ENCODE data around the gene CSNK1G3.
"Not testable (repeated sequence)": the region's sequence is repeated elsewhere in the genome, so short reads cannot be mapped to it uniquely, and the experiment has no call there.

Gene CSNK1G3

GRCh38 chr5:123511648-123512605 lies at the start of gene CSNK1G3:
CSNK1G3 (plus strand) TSS chr5:123512177; CDS start chr5:123545664, 33,487 bp downstream.
- DNase-seq = peak; percentile 82

GRCh38 chr5:123466839-123467238 lies 45.1 kb upstream of the CSNK1G3 start:
- not testable (repeated sequence) for DNase-seq

- DNase-seq = no peak
Measured at GRCh38 chr5:123471385-123471784, 40.6 kb upstream of the CSNK1G3 start.

GRCh38 chr5:123472150-123472924 lies 39.6 kb upstream of the CSNK1G3 start:
- no peak for DNase-seq

GRCh38 chr5:123474228-123474627 lies 37.7 kb upstream of the CSNK1G3 start:
- no peak for DNase-seq

GRCh38 chr5:123476731-123477130 lies 35.2 kb upstream of the CSNK1G3 start:
- DNase-seq = no peak

- no peak for DNase-seq
Measured at GRCh38 chr5:123478546-123478945, 33.4 kb upstream of the CSNK1G3 start.

- DNase-seq = no peak
Measured at GRCh38 chr5:123482258-123482657, 29.7 kb upstream of the CSNK1G3 start.

GRCh38 chr5:123483446-123484077 lies 28.4 kb upstream of the CSNK1G3 start:
- DNase-seq = no peak

GRCh38 chr5:123485275-123485674 lies 26.7 kb upstream of the CSNK1G3 start:
- no peak for DNase-seq

- no peak for DNase-seq
Measured at GRCh38 chr5:123486951-123487655, 24.9 kb upstream of the CSNK1G3 start.

GRCh38 chr5:123490974-123491373 lies 21.0 kb upstream of the CSNK1G3 start:
- DNase-seq = no peak

GRCh38 chr5:123495211-123495610 lies 16.8 kb upstream of the CSNK1G3 start:
- DNase-seq = not testable (repeated sequence)

GRCh38 chr5:123496892-123497291 lies 15.1 kb upstream of the CSNK1G3 start:
- no peak for DNase-seq

- no peak for DNase-seq
Measured at GRCh38 chr5:123500471-123500870, 11.5 kb upstream of the CSNK1G3 start.

GRCh38 chr5:123502120-123502519 lies 9.9 kb upstream of the CSNK1G3 start:
- DNase-seq = no peak

- no peak for DNase-seq
Measured at GRCh38 chr5:123503299-123503698, 8.7 kb upstream of the CSNK1G3 start.

- no peak for DNase-seq
Measured at GRCh38 chr5:123505633-123506032, 6.3 kb upstream of the CSNK1G3 start.

- no peak for DNase-seq
Measured at GRCh38 chr5:123508441-123508840, 3.5 kb upstream of the CSNK1G3 start.

GRCh38 chr5:123511290-123511647 lies 708 bp upstream of the CSNK1G3 start:
- DNase-seq = no peak

GRCh38 chr5:123512611-123513461 lies 859 bp downstream of the CSNK1G3 start:
- no peak for DNase-seq
